ENCODE data around the gene UGT2B15.
"Not testable (repeated sequence)": the region's sequence is repeated elsewhere in the genome, so short reads cannot be mapped to it uniquely, and the experiment has no call there.

The UGT2B15 gene

DNA sequence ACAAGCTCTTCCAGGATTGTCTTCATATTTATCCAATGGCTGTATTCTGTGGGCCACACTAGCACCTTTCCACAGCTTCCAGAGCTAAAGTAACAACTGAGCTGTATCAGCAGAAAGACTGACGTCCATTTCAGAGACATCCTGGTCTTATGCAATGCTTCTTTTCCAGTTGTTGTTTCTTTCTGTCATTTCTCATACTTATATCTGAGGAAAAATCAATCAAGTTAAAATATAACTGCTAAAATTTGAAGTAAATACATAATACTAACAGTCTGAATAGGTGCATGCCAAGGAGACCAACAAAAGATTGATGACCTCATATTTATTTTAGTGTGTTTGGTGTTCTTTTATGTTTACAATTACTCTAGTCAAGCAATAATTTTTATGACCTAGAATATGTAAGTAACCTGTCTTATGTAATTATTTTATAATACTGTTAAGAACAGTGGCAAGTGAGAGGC lies at the start of gene UGT2B15:
UGT2B15 (minus strand) TSS at position 174 of the 461 bp plus-strand sequence; CDS start at position 140, 34 bp downstream.
- not testable (repeated sequence) for DNase-seq (ENCODE audit: low read depth in 3 of 3)

DNA sequence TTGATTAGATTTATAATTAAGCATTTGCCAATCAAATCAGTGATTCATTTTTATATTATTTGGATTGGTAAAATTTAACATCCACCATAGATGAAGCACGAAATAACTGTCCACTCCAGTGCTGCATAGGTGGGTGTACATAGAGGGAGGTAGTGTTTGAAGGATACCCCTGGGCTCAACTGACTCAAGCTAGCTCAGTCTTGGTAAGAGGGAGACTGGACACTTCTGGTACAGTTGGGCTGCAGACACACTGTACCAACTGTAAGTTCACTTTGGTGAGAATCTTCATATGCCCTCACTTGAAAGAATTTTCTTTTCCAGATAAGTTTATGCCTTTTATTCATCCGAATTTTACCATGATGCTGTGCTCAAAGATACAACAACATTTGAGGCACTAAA lies 48.6 kb upstream of the UGT2B15 start:
- no peak for DNase-seq (ENCODE audit: low read depth in 3 of 3)

DNA sequence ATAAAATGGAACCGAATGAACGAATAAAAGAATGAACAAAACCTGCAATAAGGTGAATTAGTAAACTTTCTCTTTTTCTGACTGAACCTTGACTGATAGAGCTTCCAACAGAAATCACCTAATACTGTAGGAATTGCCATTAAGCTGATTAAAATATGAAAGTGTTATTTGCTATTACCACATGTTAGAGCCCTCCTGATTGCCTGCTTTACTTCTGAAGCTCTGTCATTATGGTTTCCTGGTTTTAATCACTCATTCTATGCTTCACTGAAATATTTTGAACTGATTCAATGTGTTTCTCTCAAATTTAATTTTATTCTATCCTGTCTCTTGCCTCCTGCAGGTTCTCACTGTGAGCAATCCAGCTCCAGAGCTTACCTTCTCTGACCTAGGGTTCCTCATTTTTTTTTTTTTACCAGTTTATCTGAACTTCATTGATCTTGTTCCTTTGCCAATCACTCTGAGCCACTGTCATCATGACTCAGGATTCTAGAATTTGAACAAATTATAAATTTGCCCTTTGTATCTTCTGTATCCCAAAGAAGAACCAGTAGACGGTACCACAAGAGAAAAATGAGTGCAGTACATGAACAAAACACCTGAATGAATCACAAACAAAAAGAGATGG lies 48.1 kb upstream of the UGT2B15 start:
- DNase-seq (ENCODE audit: low read depth in 3 of 3) = no peak

DNA sequence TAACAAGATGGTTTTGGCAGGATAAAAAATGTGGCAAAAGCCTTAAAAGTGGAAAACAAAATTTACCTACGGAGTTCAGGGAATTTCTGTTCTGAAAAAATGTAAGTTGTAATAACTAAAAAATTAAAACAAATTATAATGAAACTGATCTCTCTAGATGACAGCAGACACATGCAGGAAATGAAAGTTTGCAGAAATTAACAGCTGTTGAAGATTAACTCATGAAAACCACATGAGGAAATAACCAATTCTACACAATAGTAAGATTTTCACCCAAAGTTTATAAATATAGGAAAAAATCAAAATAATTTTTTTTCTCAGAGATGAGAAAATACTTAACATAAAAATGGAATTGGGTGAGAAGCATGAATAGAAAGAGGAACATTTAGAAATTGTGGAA lies 47.5 kb upstream of the UGT2B15 start:
- DNase-seq (ENCODE audit: low read depth in 3 of 3) = no peak

DNA sequence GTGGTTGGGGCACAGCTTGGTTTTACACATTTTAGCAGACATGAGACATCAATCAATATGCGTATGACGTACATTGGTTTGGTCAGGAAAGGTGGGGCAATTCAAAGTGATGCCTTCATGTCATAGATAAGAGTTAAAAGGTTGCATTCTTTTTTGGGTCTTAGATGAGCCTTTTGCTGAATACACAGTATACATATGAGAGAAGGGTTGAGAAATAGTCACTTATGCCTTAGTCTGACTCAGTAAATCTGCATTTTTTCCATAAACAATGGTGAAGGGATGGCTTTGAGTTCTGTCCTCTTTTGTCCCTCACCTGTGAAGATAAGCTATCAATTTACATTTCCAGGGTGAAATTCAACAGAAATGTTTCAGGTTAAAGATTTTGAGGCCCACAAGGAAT lies 43.9 kb upstream of the UGT2B15 start:
- no peak for DNase-seq (ENCODE audit: low read depth in 3 of 3)

DNA sequence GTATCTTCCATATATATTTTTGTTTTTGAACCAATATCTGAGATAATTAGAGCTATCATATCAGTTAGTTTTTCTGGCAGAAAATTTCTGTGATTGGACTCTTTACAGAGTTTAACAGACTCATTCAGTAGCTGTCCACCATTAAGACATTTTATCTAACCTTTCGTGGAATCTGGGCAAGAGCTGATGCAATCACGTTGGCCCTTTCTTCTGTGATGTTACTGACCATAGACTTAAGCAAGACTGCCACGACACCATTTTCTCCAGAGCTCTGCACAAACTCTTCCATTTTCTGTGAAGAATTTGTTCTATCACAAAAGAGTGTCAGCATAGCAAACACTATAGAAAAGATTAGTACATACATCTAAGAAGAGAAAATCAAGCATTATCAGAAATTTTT lies 41.8 kb upstream of the UGT2B15 start:
- DNase-seq (ENCODE audit: low read depth in 3 of 3) = no peak

DNA sequence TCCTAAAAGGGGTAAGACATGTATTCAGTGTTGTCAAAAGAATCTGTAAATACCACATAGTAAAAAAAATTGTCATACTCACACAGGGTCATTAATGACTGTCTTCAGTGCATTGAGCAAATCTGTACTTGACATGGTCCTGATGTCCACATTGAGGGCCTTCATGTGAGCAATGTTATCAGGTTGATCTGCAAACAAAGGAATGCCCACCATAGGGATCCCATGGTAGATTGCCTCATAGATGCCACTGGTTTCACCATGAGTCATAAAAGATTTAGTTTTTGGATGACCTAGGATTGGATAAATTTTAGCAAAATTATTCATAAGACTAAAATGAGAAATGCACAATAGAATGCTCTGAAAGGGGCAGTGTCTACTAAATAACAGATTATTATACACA lies 38.1 kb upstream of the UGT2B15 start:
- DNase-seq (ENCODE audit: low read depth in 3 of 3) = no peak

DNA sequence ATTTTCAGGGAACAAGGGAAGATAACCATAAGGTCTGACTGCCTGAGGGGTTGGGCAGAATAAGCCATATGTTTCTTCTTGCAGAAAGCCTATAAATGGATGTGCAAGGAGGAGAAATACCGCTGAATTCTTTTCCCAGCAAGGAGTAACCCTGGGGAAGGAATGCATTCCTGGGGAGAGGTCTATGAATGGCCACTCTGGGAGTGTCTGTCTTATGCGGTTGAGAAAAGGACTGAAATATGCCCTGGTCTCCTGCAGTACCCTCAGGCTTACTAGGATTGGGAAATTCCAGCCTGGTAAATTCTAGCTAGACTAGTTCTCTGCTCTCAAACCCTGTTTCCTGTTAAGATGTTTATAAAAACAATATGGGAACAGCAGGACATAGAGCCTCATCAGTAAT lies 32.7 kb upstream of the UGT2B15 start:
- not testable (repeated sequence) for DNase-seq (ENCODE audit: low read depth in 3 of 3)

DNA sequence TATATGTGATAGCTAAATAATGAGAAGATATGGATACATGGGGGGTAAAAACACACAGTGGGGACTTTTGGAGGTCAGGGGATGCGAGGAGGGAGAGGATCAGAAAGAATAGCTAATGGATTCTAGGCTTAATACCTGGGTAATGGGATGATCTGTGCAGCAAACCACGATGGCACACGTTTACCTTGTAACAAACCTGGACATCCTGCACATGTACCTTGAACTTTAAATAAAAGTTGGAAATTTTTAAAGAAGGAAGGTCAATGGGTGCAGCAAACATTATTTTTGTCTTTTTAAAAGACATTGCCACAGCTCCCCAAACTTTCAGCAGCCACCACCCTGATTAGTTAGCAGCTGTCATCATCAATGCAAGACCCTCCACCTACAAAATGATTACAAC lies 29.7 kb upstream of the UGT2B15 start:
- DNase-seq (ENCODE audit: low read depth in 3 of 3) = no peak

DNA sequence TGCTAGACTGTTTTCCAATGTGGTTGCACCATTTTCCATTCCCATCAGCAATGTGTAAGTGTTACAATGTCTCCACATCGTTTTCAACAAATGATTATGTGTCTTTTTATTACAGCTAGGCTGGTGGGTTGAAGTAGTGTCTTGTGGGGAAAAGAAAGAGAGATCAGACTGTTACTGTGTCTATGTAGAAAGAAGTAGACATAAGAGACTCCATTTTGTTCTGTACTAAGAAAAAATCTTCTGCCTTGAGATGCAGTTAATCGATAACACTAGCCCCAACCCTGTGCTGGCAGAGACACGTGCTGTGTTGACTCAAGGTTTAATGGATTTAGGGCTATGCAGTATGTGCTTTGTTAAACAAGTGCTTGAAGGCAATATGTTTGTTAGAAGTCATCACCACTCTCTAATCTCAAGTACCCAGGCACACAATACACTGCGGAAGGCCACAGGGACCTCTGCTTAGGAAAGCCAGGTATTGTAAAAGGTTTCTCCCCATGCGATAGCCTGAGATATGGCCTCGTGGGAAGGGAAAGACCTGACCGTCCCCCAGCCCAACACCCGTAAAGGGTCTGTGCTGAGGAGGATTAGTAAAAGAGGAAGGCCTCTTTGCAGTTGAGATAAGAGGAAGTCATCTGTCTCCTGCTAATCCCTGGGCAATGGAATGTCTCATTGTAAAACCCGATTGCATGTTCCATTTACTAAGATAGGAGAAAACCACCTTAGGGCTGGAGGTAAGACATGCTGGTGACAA lies 23.0 kb upstream of the UGT2B15 start:
- DNase-seq (ENCODE audit: low read depth in 3 of 3) = no peak

DNA sequence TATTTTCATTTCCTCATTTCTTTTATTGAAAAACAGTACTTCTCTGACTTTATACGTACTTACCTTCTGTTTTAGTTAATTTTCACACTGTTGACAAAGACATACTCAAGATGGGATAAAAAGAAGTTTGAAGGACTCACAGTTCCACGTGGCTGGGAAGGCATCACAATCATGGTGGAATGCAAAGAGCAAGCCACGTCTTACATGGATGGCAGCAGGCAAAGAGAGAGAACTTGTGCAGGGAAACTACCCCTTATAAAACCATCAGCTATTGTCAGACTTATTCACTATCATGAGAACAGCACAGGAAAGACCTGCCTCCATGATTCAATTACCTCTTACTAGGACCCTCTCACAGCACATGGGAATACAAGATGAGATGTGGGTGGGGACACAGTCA lies 20.7 kb upstream of the UGT2B15 start:
- no peak for DNase-seq (ENCODE audit: low read depth in 3 of 3)

DNA sequence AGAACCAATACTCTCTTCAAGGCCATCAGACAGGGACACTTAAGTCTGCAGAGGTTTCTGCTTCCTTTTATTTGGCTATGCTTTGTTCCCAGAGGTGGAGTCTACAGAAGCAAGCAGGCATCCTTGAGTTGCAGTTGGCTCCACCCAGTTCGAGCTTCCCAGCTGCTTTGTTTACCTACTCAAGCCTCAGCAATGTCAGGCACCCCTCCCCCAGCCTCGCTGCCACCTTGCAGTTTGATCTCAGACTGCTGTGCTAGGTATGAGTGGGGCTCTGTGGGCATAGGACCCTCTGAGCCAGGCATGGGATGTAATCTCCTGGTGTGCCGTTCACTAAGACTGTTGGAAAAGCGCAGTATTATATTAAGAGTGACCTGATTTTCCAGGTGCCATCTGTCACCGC lies 12.6 kb upstream of the UGT2B15 start:
- no peak for DNase-seq (ENCODE audit: low read depth in 3 of 3)

DNA sequence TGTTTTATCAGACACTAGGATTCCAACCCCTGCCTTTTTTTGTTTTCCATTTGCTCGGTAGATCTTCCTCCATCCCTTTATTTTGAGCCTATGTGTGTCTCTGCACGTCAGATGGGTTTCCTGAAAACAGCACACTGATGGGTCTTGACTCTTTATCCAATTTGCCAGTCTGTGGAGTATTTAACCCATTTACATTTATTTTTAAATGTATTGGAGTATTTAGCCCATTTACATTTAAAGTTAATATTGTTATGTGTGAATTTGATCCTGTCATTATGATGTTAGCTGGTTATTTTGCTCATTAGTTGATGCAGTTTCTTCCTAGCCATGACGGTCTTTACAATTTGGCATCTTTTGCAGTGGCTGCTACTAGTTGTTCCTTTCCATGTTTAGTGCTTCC lies 10.8 kb upstream of the UGT2B15 start:
- not testable (repeated sequence) for DNase-seq (ENCODE audit: low read depth in 3 of 3)

DNA sequence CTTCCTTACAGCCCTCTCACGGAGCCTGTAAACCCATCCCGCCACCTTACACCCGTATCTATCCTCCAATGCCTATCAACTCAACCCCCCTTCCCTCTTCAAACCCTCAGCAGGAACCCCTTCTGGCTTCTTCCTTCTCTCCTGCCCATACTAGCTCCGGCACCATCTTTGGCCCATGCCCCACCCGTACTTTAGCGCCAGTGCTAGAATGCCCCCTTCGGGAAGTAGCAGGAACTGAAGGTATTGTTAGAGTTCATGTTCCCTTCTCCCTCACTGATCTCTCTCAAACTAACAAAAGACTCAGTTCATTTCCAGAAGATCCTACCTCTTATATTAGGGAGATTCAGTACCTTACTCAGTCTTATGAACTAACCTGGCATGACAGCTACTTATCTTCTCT lies 2.7 kb upstream of the UGT2B15 start:
- no peak for DNase-seq (ENCODE audit: low read depth in 3 of 3)

DNA sequence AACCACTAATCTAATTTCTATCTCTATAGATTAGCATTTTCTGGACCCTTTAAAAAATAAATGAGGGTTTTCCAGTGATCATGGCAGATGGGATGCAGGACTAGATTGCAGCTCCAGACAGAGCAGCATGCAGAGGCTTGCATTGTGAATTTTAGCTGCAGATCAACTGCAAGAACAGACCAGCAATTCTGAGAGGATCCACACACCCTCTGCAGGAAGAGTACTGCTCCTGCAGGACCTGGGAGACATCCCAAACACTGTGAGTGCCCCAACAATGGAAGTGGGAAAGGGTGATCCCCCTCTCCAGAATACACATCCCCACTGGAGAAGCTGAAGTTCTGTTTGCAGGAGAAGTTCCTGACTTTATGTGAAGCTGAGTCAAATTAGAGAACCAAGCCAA lies 765 bp upstream of the UGT2B15 start:
- not testable (repeated sequence) for DNase-seq (ENCODE audit: low read depth in 3 of 3)

DNA sequence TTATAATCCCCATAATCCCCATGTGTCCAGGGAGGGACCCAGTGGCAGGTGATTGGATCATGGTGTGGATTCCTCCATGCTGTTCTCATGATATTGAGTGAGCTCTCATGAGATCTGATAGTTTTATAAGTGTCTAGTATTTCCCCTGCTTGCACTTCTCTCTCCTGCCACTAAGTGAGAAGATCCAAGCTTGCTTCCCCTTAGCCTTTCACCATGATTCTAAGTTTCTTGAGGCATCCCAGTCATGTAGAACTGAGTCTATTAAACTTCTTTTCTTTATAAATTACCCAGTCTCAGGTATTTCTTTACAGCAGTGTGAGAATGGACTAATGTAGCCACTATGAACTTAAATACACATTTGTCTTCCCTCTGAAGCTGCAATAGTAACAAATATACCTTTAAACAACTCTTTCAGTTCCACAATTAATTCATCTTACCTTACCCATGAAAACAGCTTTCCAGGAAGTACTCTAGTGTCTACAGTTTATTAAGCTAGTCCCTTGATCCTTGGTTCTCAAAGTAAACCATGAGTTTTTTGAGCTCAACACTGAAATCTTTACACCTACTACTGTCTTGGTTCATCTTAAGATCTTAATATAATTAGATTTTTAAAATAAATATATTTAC lies 1.8 kb downstream of the UGT2B15 start:
- DNase-seq (ENCODE audit: low read depth in 3 of 3) = not testable (repeated sequence)

DNA sequence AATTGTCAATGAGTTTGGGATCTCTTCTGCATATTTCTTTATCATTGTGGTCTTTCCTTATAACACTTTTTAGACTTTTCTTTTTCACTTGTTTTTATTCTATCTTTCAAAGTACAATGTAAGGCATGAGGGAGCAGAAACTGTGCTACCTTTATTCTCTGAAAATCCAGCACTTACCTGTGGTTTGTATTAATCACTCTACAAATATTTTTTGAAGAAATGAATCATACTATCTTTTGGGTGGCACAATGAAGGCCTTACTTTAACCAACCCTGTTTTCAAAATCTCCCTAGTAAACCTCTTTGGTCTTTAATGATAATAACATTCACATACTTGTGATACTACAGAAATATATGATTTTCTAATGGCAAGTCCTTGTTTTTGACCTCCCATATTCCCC lies 2.9 kb downstream of the UGT2B15 start:
- not testable (repeated sequence) for DNase-seq (ENCODE audit: low read depth in 3 of 3)

DNA sequence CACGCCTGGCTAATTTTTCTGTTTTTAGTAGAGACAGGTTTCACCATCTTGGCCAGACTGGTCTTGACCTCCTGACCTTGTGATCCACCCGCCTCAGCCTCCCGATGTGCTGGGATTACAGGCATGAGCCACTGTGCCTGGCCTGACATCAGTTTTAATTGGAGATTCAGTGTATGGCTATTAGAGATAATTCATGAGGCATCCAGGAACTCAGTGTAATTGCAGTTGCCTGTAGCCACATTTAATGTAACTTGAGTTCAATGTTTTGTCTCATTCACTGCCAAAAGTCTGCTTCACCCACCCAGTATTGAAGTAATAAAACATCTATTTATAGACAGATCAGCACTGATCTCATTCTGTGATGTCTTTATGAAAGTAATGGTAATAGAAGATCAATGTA lies 5.7 kb downstream of the UGT2B15 start:
- DNase-seq (ENCODE audit: low read depth in 3 of 3) = not testable (repeated sequence)

DNA sequence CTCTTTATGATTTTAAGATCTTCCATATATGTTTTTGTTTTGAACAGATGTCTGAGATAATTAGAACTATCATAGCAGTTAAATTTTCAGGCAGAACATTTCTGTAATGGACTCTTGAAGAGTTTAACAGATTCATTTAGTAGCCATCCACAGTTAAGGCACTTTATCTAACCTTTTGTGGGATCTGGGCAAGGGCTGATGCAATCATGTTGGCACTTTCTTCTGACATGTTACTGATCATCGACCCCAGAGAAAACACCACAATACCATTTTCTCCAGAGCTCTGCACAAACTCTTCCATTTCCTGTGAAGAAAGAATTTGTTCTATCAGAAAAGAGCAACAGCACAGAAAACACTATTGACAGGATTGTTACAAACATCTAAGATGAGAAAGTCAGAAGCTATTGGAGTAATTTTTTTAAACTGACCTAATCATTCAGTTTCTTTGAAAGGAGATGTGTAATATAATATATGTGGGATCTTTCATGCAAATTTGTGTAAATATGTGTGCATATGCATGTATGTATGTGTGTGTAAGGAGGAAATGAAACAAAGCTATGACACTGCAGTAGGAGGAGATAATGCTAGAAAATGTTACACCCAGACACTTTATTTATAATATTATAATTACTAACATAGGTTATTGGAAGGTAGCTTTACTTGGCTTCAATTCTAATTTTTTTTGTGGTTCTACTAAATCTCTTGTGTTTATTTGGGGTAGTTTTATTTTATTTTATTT lies 7.4 kb downstream of the UGT2B15 start:
- DNase-seq (ENCODE audit: low read depth in 3 of 3) = not testable (repeated sequence)

DNA sequence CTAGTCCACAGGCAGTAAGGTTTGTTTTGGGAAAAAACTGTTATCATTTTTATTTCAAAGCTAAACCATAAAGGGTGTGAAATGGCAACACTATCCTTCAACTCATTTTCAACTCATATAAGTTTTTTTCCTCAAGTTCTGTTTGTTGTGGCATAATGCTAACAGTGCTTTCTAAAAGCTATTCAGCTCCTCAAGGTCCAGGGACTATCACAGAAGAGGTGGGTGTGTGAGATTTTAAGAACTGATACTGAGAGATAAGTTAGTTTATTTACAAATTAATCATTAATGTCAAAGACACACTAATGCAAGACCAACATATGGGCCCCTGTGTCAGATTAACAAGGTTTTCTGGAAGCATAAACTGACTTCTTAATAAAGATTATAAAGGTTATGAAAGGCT lies 11.8 kb downstream of the UGT2B15 start:
- no peak for DNase-seq (ENCODE audit: low read depth in 3 of 3)

DNA sequence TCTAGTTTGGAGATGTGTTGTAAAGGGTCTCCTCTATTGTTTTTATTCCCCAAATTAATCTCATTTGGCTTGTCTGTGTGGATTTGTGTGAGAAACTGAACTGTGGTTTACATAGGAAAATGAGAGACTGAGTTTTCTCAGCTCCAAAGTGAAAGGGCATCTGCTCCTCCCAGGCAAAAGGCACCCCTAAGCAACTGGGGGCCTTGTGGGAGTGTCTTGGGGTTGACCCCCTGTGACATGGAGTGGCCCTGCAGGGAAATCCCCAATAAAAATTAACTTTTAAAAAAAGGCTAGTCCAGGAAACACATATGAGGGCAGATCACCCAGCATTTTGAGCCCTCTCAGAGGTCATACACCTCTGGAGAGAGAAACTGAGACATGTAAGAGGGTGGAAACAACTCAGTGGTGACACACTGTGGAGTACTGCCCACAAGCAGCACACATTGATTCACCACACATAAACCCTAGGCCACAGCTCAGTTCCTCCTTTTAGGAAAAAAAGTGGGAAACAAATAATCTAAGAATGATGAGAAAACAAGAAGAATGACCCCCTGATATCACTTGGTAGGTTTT lies 13.3 kb downstream of the UGT2B15 start:
- DNase-seq (ENCODE audit: low read depth in 3 of 3) = not testable (repeated sequence)

DNA sequence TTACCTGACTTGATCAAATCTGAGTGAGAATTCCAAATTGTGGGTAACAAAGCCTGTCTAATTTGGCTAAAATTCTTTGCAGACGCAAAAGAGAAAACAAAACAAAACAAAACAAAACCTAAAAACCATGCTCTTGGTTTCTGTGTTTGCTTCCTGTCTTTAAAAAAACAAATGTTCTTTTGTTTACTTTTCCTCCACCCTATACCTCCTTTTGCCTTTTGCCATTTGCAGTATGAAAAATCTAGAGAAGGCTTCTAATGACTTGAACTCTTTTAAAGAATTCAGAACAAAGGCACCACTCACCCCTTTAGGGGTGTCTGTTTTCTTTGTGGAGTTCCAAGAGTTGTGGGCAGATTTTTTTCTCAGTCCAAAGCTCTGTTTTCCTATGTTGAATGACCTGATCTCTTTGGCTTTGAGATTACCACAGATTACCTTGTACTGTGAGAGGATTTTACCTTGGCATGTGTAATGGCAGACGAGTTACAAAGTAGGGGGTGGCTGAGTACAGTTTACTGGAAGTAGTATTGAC lies 13.9 kb downstream of the UGT2B15 start:
- DNase-seq (ENCODE audit: low read depth in 3 of 3) = not testable (repeated sequence)

Data from stimulated activated CD4-positive, alpha-beta T cell treated with anti-CD3 and anti-CD28 coated beads, TNF-alpha, amount 100 ng/mL, for 4 hours (primary cell).